Lower leg skin (tissue), 3 donors: ENCODE data around the gene RGS8.

Experiments used
- POLR2A ChIP-seq, 2 donors: fragments of 450-650 bp; IDR thresholded peaks; one replicate each; pipeline ENCODE4 v1.6.1; 2016 to 2017; ENCODE audit warnings: antibody characterized with exemption in 2 of 2, mild to moderate bottlenecking in 1 of 2, moderate library complexity in 1 of 2
- TF ChIP-seq, protein P1 (sequence below), 3 donors: fragments of 450-650 bp; IDR thresholded peaks; one replicate each; pipeline ENCODE4 v1.5.1; 2016; ENCODE audit warnings: antibody characterized with exemption in 3 of 3, mild to moderate bottlenecking in 3 of 3, moderate library complexity in 2 of 3

DNA sequence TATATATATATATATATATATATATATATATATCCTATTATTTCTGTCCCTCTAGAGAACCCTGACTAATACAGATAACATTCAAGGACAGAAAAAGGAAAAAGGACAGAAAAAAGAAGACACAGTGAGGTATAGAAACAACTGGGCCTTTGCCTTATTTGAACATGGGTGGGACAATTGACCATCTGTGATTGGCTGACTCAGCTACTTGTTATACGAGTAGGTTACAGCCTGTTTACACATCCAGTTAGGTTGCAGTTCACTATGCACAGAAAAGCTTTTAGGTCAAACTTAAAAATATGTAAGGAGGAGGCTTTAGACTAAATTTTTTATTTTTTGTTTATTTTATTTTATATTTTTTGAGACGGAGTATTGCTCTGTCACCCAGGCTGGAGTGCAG is 39.8 kb upstream of the RGS8 start:
- TF ChIP-seq, protein P1, sequence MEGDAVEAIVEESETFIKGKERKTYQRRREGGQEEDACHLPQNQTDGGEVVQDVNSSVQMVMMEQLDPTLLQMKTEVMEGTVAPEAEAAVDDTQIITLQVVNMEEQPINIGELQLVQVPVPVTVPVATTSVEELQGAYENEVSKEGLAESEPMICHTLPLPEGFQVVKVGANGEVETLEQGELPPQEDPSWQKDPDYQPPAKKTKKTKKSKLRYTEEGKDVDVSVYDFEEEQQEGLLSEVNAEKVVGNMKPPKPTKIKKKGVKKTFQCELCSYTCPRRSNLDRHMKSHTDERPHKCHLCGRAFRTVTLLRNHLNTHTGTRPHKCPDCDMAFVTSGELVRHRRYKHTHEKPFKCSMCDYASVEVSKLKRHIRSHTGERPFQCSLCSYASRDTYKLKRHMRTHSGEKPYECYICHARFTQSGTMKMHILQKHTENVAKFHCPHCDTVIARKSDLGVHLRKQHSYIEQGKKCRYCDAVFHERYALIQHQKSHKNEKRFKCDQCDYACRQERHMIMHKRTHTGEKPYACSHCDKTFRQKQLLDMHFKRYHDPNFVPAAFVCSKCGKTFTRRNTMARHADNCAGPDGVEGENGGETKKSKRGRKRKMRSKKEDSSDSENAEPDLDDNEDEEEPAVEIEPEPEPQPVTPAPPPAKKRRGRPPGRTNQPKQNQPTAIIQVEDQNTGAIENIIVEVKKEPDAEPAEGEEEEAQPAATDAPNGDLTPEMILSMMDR (IDR thresholded peaks at IDR 0.05) = no peak
- TF ChIP-seq POLR2A (IDR thresholded peaks at IDR 0.05) = no peak
